SK-N-MC (cell line): Measurements from ENCODE around the gene CD200.

Source experiments
- EZH2 ChIP-seq: fragments of 200-600 bp; sonication (generic); IDR thresholded peaks from one replicate; pipeline ENCODE4 v1.6.1; 2017; ENCODE audit warnings: antibody characterized with exemption
- POLR2AphosphoS5 ChIP-seq: IDR thresholded peaks from 2 replicates; pipeline ENCODE4 v1.6.1; 2012; ENCODE audit warnings: mild to moderate bottlenecking, low read depth, low read length, borderline replicate concordance

GRCh38 chr3:112374333-112374734, 41.4 kb downstream of the CD200 start:
- TF ChIP-seq EZH2 (no peak), POLR2AphosphoS5 (no peak)
